Measurements from ENCODE around the gene EIF4G2. TPM values are rescaled to one million over a fixed set of nuclear protein-coding genes. Genes with fewer than 3 reads are reported as not detected.

The EIF4G2 gene
- polyA plus RNA-seq, 1 donor from 2014 or later: 1,004 TPM

GRCh38 chr11:10846660-10847059, 37.9 kb upstream of the EIF4G2 start:
- peaks cover 8% of the 10 kb centered on the region for H3K36me3 ChIP-seq (ENCODE audit: insufficient read depth, low read length)
- no peak overlapping the region for H2AFZ ChIP-seq (ENCODE audit: low read depth, low read length)
- H3K27ac ChIP-seq (ENCODE audit: low read length): no peak overlapping the region
- no peaks in the 10 kb centered on the region for H3K27me3 ChIP-seq (ENCODE audit: insufficient read depth, low read depth, low read length)
- H3K4me3 ChIP-seq (ENCODE audit: low read length): no peak overlapping the region
- H3K9me3 ChIP-seq (ENCODE audit: low read length): no peaks in the 10 kb centered on the region
- TF ChIP-seq MXI1 (conservative IDR thresholded peaks at IDR 0.05; ENCODE audit: poor library complexity, severe bottlenecking) (no peak), POLR2AphosphoS5 (IDR thresholded peaks at IDR 0.05) (no peak), TAF1 (IDR thresholded peaks at IDR 0.05; ENCODE audit: low read depth) (no peak), CTCF (IDR thresholded peaks at IDR 0.05; ENCODE audit: poor library complexity, severe bottlenecking) (no peak)
- H3K9me2 ChIP-seq (ENCODE audit: insufficient read depth, low read length): no peaks in the 10 kb centered on the region
- H4K20me1 ChIP-seq (ENCODE audit: insufficient read depth): no peaks in the 10 kb centered on the region
- H3K9ac ChIP-seq (ENCODE audit: low read length): no peak overlapping the region
- H3K79me2 ChIP-seq (replicated peaks; ENCODE audit: insufficient read depth, low read length): no peaks in the 10 kb centered on the region
- H3K4me2 ChIP-seq (ENCODE audit: low read length): no peak overlapping the region
- H3F3A ChIP-seq (ENCODE audit: insufficient read depth, low read length, poor library complexity, severe bottlenecking): no peaks in the 10 kb centered on the region

- no peaks in the 10 kb centered on the region for H3K27me3 ChIP-seq (ENCODE audit: insufficient read depth, low read depth, low read length)
- H3K79me2 ChIP-seq (replicated peaks; ENCODE audit: insufficient read depth, low read length): no peaks in the 10 kb centered on the region
- H3K9ac ChIP-seq (ENCODE audit: low read length): no peak overlapping the region
- H3K9me2 ChIP-seq (ENCODE audit: insufficient read depth, low read length): no peaks in the 10 kb centered on the region
- H3K4me2 ChIP-seq (ENCODE audit: low read length): no peak overlapping the region
- no peak for TF ChIP-seq TAF1 (IDR thresholded peaks at IDR 0.05; ENCODE audit: low read depth)
- no peak for TF ChIP-seq SMC3 (conservative IDR thresholded peaks at IDR 0.05; ENCODE audit: poor library complexity)
- no peak for TF ChIP-seq EZH2 (IDR thresholded peaks at IDR 0.05; ENCODE audit: borderline replicate concordance, insufficient read depth, low read length, poor library complexity, severe bottlenecking)
- no peak for TF ChIP-seq POLR2AphosphoS5 (IDR thresholded peaks at IDR 0.05)
- TF ChIP-seq REST (IDR thresholded peaks at IDR 0.05; ENCODE audit: borderline replicate concordance): no peak
- no peak for TF ChIP-seq CTCF (IDR thresholded peaks at IDR 0.05; ENCODE audit: poor library complexity, severe bottlenecking)
- no peak for TF ChIP-seq EP300 (conservative IDR thresholded peaks at IDR 0.05; ENCODE audit: poor library complexity, severe bottlenecking)
- TF ChIP-seq MXI1 (conservative IDR thresholded peaks at IDR 0.05; ENCODE audit: poor library complexity, severe bottlenecking): no peak
- TF ChIP-seq RAD21 (conservative IDR thresholded peaks at IDR 0.05): no peak
- no peaks in the 10 kb centered on the region for H3F3A ChIP-seq (ENCODE audit: insufficient read depth, low read length, poor library complexity, severe bottlenecking)
- H2AFZ ChIP-seq (ENCODE audit: low read depth, low read length): no peak overlapping the region
- H3K36me3 ChIP-seq (ENCODE audit: insufficient read depth, low read length): peaks cover 8% of the 10 kb centered on the region
- no peak overlapping the region for H3K4me3 ChIP-seq (ENCODE audit: low read length)
- H3K27ac ChIP-seq (ENCODE audit: low read length): no peak overlapping the region
- no peaks in the 10 kb centered on the region for H3K9me3 ChIP-seq (ENCODE audit: low read length)
- H4K20me1 ChIP-seq (ENCODE audit: insufficient read depth): no peaks in the 10 kb centered on the region
Measured at GRCh38 chr11:10845589-10845988, 36.9 kb upstream of the EIF4G2 start.
